Stimulated activated CD8-positive, alpha-beta memory T cell treated with anti-CD3 and anti-CD28 coated beads, Interleukin-15, amount 100 ng/mL, for 48 hours (primary cell): Measurements from ENCODE around the gene EIF4ENIF1.
A peak's percentile ranks its signal among the peaks of the same experiment; 100 is the strongest.
"Not testable (repeated sequence)": the region's sequence is repeated elsewhere in the genome, so short reads cannot be mapped to it uniquely, and the experiment has no call there.

Source experiments
- DNase-seq, 2 donors: peaks; one replicate each; pipeline ENCODE4 v3.0.0-alpha.2; 2020; ENCODE audit warnings: low read depth in 2 of 2

The EIF4ENIF1 gene

GRCh38 chr22:31445642-31446041, 44.0 kb downstream of the EIF4ENIF1 start:
- DNase-seq, result no peak

DNA sequence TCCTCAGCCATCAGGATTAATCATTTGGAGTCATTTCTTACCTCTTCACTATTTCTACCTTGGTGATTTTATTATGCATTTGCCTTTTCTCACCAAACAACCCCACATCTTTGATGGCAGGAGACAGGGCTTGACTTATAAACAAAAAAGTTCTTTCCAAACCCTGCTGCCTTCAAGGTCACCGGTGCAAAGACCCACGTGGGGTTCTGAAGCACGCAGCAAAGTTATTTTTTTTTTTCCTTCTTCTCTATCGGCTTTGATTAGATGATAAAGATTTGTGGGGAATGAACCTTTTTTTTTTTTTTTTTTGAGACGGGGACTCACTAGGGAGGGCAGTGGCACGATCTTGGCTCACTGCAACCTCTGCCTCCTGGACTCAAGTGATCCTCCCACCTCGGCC, 46.1 kb downstream of the EIF4ENIF1 start:
- DNase-seq, result no peak

DNA sequence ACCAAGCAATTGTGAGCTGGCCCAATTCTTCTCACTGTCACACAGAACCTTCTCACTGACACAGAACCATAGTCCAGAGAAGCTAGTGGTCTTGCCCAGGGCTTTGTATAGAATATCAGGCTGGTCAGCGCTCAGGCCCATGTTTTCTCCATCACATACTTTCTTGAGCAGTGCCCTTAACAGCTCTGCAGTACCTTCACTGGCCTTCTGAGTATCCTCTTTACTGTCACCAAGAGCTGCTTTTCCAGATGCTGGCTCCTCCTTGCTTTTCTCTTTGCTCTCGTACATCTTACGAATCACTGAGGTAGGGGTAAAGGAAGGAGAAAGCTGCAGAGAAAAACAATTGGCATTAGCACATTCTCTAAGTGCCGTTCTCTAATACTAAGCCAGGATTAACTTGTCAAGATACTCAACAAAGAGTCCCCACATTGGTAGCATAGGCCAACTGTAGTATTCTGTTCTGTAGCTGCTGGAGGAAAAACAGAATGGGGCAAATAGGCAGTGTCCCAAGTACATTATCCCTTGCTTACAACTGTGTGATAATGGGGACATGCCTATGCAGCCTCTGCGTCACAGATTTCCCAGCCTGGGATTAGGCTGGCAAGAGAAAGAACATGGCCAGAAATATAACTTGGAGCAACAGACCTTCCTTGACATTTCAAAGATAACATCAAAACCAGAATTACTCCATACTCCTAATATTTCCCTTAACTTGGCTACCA, 46.7 kb downstream of the EIF4ENIF1 start:
- DNase-seq, result no peak

DNA sequence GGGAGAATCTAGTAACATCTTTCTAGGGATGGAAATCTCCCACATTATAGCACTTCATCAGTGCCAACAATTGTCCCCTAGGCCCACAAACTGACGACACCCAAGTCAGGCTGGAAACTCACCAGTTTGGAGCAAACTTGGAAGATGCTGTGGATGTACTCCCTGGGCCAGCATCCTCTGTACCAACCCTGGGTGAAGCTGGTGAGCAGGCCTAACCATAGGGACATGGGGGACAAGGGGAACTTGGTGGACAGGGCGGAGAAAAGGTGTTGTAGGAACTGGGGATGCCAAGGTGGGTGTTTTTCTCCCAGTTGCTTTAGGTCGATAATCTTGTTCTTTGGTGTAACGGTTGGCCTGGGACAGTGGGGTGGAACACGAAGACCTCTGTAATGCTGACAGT, 48.0 kb downstream of the EIF4ENIF1 start:
- DNase-seq, result no peak

DNA sequence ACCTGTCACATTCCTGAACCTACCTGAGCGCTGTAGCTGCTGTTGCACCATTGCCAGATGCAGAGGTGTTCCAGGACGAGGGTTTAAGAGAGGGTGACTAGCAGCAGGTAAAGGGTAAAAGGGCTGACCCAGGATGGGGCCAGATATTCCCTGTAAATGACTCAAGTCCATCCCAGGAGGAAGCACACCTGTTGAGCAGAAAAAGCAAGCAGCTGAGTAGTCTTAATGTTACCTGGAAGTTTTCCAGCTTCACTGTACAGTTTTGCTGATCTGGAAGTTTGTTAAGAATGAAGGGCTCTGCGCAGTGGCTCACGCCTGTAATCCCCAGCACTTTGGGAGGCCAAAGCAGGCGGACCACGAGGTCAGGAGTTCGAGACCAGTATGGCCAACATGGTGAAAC, 49.0 kb downstream of the EIF4ENIF1 start:
- no peak for DNase-seq

- no peak for DNase-seq
These were observed 49.8 kb downstream of the EIF4ENIF1 start for GRCh38 chr22:31439808-31440207.

DNA sequence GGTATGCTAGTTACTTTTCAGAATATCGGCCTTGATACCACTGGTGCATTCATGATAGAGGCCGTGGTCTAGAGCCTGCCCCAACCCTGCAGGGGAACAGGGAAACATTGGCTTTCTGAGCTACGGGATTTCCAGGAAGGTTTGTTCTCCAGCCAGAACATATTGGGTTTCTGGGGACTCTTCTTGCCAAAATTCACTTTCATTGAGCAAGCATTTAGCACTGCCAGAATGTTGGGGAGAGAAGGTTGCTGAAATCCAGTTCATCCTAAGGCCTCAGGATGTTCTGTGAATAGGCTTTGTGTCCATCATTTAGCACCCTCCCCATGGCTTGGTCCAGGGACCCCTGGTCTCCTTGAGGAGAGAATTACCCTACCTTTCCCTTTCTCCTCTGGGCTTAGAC, 53.5 kb downstream of the EIF4ENIF1 start:
- no peak for DNase-seq

DNA sequence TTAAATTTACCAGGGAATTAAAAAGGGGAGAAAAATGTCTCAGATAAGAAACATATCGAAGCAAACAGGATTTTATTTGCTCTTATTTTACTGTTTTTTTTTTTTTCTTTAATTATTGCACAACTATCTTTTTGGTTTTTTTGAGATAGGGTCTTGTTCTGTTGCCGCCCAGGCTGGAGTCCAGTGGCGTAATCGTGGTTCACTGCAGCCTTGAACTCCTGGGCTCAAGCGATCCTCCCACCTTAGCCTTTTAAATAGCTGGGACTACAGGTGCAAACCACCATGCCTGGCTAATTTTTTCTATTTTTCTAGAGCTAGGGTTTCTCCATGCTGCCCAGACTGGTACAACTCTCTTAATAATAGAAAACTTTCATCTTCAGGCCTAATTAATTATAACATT, 57.7 kb downstream of the EIF4ENIF1 start:
- DNase-seq, result no peak

DNA sequence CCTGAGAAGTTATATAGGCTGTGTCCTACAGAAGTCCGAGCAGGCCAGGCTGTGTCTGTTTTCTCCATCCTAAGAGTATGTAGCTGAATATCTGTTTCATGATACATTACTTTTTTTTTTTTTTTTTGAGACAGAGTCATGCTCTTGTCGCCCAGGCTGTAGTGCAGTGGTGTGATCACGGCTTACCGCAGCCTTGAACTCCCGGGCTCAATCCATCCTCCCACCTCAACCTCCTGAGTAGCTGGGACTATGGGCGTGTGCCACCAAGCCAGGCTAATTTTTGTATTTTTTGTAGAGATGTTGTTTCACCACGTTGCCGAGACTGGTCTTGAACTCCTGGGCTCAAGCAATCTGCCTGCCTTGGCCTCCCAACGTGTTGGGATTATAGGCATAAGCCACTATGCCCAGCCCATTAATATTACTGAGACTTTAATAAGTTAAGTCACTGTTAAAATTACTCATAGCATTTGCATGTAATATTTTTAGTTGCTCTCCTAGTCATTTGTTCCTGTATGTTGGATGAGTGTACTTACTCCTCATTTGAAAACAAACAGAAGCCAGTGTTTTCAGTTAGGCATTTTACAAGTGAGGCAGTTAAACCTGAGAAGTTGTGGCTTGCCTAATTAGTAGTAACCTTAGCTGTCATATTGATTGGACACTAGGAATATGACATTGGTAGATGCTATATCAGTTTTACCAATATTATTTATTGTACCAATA, 64.2 kb downstream of the EIF4ENIF1 start:
- DNase-seq, result no peak

- DNase-seq, result not testable (repeated sequence)
These were observed 87.3 kb downstream of the EIF4ENIF1 start for GRCh38 chr22:31402350-31402749.

DNA sequence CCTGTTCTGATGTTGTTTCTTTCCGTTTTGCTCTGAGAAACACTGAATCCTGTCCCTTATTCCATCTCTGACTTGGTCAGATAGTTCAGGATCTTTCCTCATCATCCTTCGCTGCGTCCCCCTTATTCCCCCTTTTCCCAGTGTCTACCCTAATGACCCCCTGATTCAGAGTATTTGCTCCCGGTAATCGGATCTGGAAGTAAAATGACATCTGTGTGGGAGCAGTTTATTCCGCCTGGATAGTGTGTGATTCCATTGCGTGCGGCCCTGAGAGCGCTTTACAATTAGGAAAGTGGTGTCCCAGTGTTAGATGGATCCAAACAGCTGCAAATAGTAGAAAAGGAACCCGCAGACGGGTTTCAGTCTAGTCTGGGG, 89.6 kb downstream of the EIF4ENIF1 start:
- DNase-seq, result no peak

DNA sequence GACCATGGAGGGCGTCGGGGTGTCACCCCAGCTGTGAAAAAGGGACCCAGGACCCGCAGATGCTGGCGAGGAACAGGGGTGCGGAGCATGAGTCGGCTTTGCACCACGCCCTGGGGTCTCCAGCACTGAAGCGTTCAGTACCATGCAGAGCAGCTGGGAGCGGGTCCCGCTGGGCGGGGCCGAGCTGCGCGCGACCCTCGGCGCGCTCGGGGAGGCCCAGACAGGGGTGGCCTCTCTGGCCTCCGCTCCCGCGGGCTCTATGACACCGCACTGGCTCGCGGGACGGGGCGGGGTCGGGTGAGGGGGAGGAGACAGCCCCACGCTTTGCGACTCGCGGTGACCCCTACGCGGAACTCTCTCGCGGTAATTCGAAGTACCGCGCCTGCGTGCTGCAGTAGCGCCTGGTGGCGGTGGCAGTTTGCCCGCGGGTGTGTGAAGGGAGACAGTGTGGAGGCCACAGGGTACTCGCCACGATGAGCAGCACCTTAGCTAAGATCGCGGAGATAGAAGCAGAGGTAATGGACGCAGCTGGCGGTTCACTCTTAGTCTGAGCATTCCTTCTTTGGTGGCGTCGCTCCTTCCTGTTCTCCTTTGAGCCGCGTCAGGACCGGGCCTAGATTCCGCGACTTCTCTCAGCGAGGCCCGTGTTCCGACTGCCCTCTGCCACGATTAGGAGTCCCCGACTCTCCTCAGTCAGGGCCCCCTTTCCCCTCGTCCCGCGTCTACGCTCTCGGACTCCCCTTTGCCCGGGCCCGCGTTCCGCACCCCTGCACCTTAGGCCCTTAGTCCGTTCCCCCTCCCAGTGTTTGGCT, 90.2 kb downstream of the EIF4ENIF1 start, which contains the start of gene DRG1:
DRG1 (plus strand) TSS at position 394 of the 812 bp plus-strand sequence; CDS start at position 474, 80 bp downstream.
- DNase-seq, result peak; percentile 97

GRCh38 chr22:31398231-31398630, 91.4 kb downstream of the EIF4ENIF1 start:
- DNase-seq, result no peak

DNA sequence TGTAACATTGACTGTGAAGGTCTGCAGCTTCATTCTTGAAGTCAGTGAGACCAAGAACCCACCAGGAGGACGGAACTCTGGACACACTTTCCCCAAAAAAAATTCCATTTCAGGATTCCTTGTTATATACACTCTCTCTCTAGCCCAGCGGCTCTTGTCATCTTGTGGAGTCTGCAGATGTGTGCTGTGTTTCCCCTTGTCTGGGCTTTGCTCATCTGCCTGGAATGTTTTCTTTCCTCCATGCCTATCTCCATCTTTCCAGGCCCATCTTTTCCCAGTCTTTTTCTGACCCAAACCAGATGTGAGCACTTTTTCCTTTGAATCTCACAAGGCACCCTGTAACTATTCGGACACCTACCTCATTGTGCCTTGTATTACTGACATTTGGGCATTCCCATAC, 95.3 kb downstream of the EIF4ENIF1 start:
- DNase-seq, result no peak

DNA sequence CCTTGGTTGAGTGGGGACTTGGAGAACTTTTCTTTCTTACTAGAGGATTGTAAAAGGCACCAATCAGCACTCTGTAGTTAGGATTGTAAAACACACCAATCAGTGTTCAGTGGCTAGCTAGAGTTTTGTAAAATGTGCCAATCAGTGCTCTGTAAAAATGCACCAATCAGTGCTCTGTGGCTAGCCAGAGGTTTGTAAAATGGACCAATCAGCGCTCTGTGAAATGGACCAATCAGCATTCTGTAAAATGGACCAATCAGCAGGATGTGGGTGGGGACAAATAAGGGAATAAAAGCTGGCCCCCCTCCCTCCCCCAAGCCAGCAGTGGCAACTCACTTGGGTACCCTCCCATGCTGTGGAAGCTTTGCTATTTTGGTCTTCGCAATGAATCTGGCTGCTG, 95.7 kb downstream of the EIF4ENIF1 start:
- no peak for DNase-seq
